AG04449 (cell line): ENCODE data around the gene WDR75.
A peak's percentile ranks its signal among the peaks of the same experiment; 100 is the strongest.

Experiments
- CTCF ChIA-PET: fragments of 350-600 bp; formaldehyde crosslinking; extraction: SDS; loops from one replicate; lab custom pipeline; 2021; ENCODE audit warnings: antibody characterized with exemption; lab: Yijun Ruan, JAX
- POLR2A ChIA-PET: fragments of 400-600, 350-600 bp; formaldehyde crosslinking; extraction: SDS; loops from one replicate; lab custom pipeline; 2020; ENCODE audit warnings: antibody characterized with exemption, inconsistent platforms; lab: Yijun Ruan, JAX
- DNase-seq: peaks from one replicate; pipeline ENCODE4 v3.0.0-alpha.2; 2010; ENCODE audit warnings: low read depth, low spot score
- H3K4me3 ChIP-seq: 2 replicates; pipeline ENCODE4 v1.5.1; 2011; ENCODE audit warnings: low read depth, mild to moderate bottlenecking, control low read depth, low read length
- CTCF ChIP-seq: IDR thresholded peaks from one replicate; pipeline ENCODE4 v1.5.1; 2011; ENCODE audit warnings: mild to moderate bottlenecking, moderate library complexity, low read length, control low read depth, inconsistent platforms; ENCODE audit not compliant: insufficient read depth; ENCODE audit errors: missing control alignments

WDR75 gene

GRCh38 chr2:189407281-189408209 lies 33.7 kb upstream of the WDR75 start:
- CTCF ChIA-PET, result interaction anchor here (0.8 to 2.0 kb wide), 5 partner anchors 12 to 424 kb away, joined by 3 to 10 read pairs (median 3); no protein-coding TSS in a partner anchor
- H3K4me3 ChIP-seq, result peak overlapping the region; percentile 7
- POLR2A ChIA-PET, result interaction anchor here (0.6 to 1.3 kb wide), 5 partner anchors 13 to 325 kb away, joined by 3 to 4 read pairs (median 3); no protein-coding TSS in a partner anchor
- DNase-seq, result no peak
- TF ChIP-seq CTCF, result no peak

GRCh38 chr2:189408294-189408693 lies 33.0 kb upstream of the WDR75 start:
- no peak for TF ChIP-seq CTCF
- ChIA-PET CTCF (interaction anchor here (1.0 kb wide), 1 partner anchor 13 kb away, joined by 3 read pairs; no protein-coding TSS in a partner anchor), POLR2A (no interaction called here)
- peak overlapping the region; percentile 7; the same call in 1 of the 2 replicates for H3K4me3 ChIP-seq
- no peak for DNase-seq

GRCh38 chr2:189409131-189409530 lies 32.1 kb upstream of the WDR75 start:
- TF ChIP-seq CTCF, result no peak
- POLR2A ChIA-PET, result no interaction called here
- H3K4me3 ChIP-seq, result no peak overlapping the region
- CTCF ChIA-PET, result interaction anchor here (1.0 to 2.1 kb wide), 6 partner anchors 64 to 1828 kb away, joined by 3 to 10 read pairs (median 5); no protein-coding TSS in a partner anchor
- no peak for DNase-seq

GRCh38 chr2:189409647-189410046 lies 31.6 kb upstream of the WDR75 start:
- ChIA-PET CTCF (interaction anchor here (1.0 to 2.1 kb wide), 6 partner anchors 64 to 1828 kb away, joined by 3 to 10 read pairs (median 5); no protein-coding TSS in a partner anchor), POLR2A (interaction anchor here (0.7 kb wide), 1 partner anchor 230 kb away, joined by 3 read pairs; the partner anchor contains the start of gene COL5A2)
- no peak for DNase-seq
- no peak for TF ChIP-seq CTCF
- H3K4me3 ChIP-seq, result no peak overlapping the region

GRCh38 chr2:189411860-189412259 lies 29.4 kb upstream of the WDR75 start:
- no peak overlapping the region for H3K4me3 ChIP-seq
- no peak for TF ChIP-seq CTCF
- ChIA-PET POLR2A (no interaction called here), CTCF (interaction anchor here (0.7 to 3.7 kb wide), 21 partner anchors 10 to 1912 kb away, joined by 3 to 56 read pairs (median 5); no protein-coding TSS in a partner anchor)
- DNase-seq, result peak; percentile 80
